Activated naive CD4-positive, alpha-beta T cell treated with anti-CD3 and anti-CD28 coated beads for 36 hours (primary cell): ENCODE measurements around the gene CNPY1. TPM values are rescaled to one million over a fixed set of nuclear protein-coding genes. Genes with fewer than 3 reads are reported as not detected.
A peak's percentile ranks its signal among the peaks of the same experiment; 100 is the strongest.

ENCODE experiments used
- CTCF ChIA-PET: fragments of 350-600 bp; sonication (Branson Sonifier 250); formaldehyde crosslinking; loops from one replicate; lab custom pipeline; 2021; ENCODE audit warnings: antibody characterized with exemption; lab: Charles Lee
- DNase-seq: peaks from one replicate; pipeline ENCODE4 v3.0.0-alpha.2; 2020
- H3K27ac Mint-ChIP-seq: one replicate; pipeline ENCODE4 v1.8.0; 2021; ENCODE audit warnings: mild to moderate bottlenecking, mixed read lengths
- H3K27me3 Mint-ChIP-seq: one replicate; pipeline ENCODE4 v1.8.0; 2021; ENCODE audit warnings: low read depth, mixed read lengths
- H3K36me3 Mint-ChIP-seq: one replicate; pipeline ENCODE4 v1.8.0; 2021; ENCODE audit warnings: low read depth, mixed read lengths
- H3K4me1 Mint-ChIP-seq: one replicate; pipeline ENCODE4 v1.8.0; 2021; ENCODE audit warnings: low read depth, mixed read lengths
- H3K4me3 Mint-ChIP-seq: one replicate; pipeline ENCODE4 v1.8.0; 2021; ENCODE audit warnings: mild to moderate bottlenecking, moderate library complexity, mixed read lengths
- H3K9me3 Mint-ChIP-seq: one replicate; pipeline ENCODE4 v1.8.0; 2021; ENCODE audit warnings: mixed read lengths
- intact Hi-C: fragments of 100-400 bp; cut with micrococcal nuclease; formaldehyde crosslinking; loops from one replicate; pipeline ENCODE4 v1.15.1; 2023
- total RNA-seq, 2 experiments: library from RNA; stranded (reverse); gene quantifications; one replicate each; pipeline ENCODE4 v1.2.3, GENCODE V29; 2021

The CNPY1 gene
- total RNA-seq, 2 experiments from 2014 or later: not detected

- Mint-ChIP-seq H3K27me3 (peaks cover 84% of the 10 kb centered on the region), H3K36me3 (no peaks in the 10 kb centered on the region), H3K9me3 (no peaks in the 10 kb centered on the region), H3K27ac (no peak overlapping the region), H3K4me1 (peaks cover 21% of the 10 kb centered on the region), H3K4me3 (no peak overlapping the region)
- CTCF ChIA-PET: no interaction called here
- intact Hi-C loops: loop anchor here (5.0 to 10.0 kb wide), 3 partner anchors 266 to 1544 kb away; partner anchors contain the start of genes MNX1 and SHH
- no peak for DNase-seq
Measured at GRCh38 chr7:155468785-155469148, 77.6 kb downstream of the CNPY1 start.

GRCh38 chr7:155467846-155468784 is 78.2 kb downstream of the CNPY1 start:
- intact Hi-C loops: loop anchor here (1.0 to 10.0 kb wide), 5 partner anchors 13 to 1544 kb away; partner anchors contain the start of genes MNX1 and SHH
- H3K4me3 Mint-ChIP-seq: no peak overlapping the region
- H3K36me3 Mint-ChIP-seq: no peaks in the 10 kb centered on the region
- H3K4me1 Mint-ChIP-seq: peaks cover 20% of the 10 kb centered on the region
- H3K27me3 Mint-ChIP-seq: peaks cover 84% of the 10 kb centered on the region
- no peak for DNase-seq
- H3K9me3 Mint-ChIP-seq: no peaks in the 10 kb centered on the region
- CTCF ChIA-PET: no interaction called here
- no peak overlapping the region for H3K27ac Mint-ChIP-seq

DNA sequence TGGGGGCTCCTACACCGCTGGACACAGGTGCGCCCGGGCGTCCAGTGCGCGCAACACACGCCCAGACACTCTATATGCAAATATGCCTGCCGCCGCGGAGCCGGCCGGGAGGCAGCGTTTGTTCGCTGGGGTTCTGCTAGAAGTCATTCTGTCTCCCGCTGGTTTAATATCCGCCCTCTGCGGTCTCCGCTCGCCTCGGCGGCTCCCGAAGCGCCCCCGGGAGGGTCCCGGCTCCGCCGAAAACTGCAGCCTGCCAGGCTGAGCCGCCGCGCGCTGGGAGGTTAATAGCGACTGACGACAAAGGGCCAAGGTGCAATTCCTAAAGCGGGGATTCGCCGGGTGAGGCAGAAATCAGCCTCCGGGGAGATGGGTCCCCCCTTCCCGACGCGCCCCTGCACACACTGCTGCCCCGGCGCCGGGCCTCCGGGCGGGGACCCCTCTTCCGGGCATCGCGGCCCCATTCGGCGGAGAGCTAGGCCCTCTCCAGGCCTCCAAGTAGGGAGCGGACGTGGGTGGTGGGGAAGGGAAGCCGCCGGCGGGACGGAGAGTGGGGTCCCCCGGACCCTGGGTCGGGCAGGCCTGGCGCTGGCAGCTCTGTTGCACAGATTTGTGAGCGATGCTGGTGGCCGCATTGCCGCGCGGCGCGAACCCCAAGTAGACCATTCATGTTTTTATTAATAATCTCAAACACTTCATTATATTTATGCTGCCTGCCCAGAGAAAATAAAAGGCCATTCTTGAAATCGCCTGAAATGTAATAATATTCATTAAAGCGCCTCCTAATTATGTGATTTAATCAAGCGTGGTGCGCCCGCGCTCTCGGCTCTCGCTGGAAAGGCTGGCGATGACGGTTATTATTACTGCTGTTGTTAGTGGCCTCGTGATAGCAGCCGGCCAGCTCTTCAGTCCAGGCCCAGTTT is 79.3 kb downstream of the CNPY1 start:
- Mint-ChIP-seq H3K4me1 (peaks cover 21% of the 10 kb centered on the region), H3K27me3 (peaks cover 80% of the 10 kb centered on the region)

GRCh38 chr7:155466142-155466813 is 80.1 kb downstream of the CNPY1 start:
- Mint-ChIP-seq H3K9me3 (no peaks in the 10 kb centered on the region), H3K27me3 (peaks cover 80% of the 10 kb centered on the region), H3K36me3 (no peaks in the 10 kb centered on the region), H3K4me1 (peaks cover 20% of the 10 kb centered on the region), H3K4me3 (no peak overlapping the region), H3K27ac (no peak overlapping the region)
- CTCF ChIA-PET: no interaction called here
- DNase-seq: no peak
- intact Hi-C loops: loop anchor here (1.0 to 10.0 kb wide), 5 partner anchors 14 to 1546 kb away; partner anchors contain the start of genes MNX1 and SHH

More for the DNA sequence above, 79.3 kb downstream of the CNPY1 start:
- H3K4me3 Mint-ChIP-seq: no peak overlapping the region
- no peak overlapping the region for H3K27ac Mint-ChIP-seq
- H3K9me3 Mint-ChIP-seq: no peaks in the 10 kb centered on the region
- CTCF ChIA-PET: no interaction called here
- intact Hi-C loops: loop anchor here (1.0 to 10.0 kb wide), 6 partner anchors 12 to 1545 kb away; partner anchors contain the start of genes MNX1 and SHH
- DNase-seq: peak; percentile 61
- H3K36me3 Mint-ChIP-seq: no peaks in the 10 kb centered on the region

GRCh38 chr7:155465761-155466141 is 80.6 kb downstream of the CNPY1 start:
- H3K36me3 Mint-ChIP-seq: no peaks in the 10 kb centered on the region
- intact Hi-C loops: loop anchor here (1.0 to 10.0 kb wide), 5 partner anchors 13 to 1547 kb away; partner anchors contain the start of genes MNX1 and SHH
- no peaks in the 10 kb centered on the region for H3K9me3 Mint-ChIP-seq
- no peak overlapping the region for H3K4me3 Mint-ChIP-seq
- H3K4me1 Mint-ChIP-seq: peaks cover 17% of the 10 kb centered on the region
- CTCF ChIA-PET: interaction anchor here (0.6 kb wide), 1 partner anchor 45 kb away, joined by 4 read pairs; no protein-coding TSS in a partner anchor
- no peak for DNase-seq
- H3K27me3 Mint-ChIP-seq: peaks cover 80% of the 10 kb centered on the region
- H3K27ac Mint-ChIP-seq: no peak overlapping the region

GRCh38 chr7:155464948-155465739 is 81.2 kb downstream of the CNPY1 start:
- CTCF ChIA-PET: interaction anchor here (0.6 kb wide), 1 partner anchor 45 kb away, joined by 4 read pairs; no protein-coding TSS in a partner anchor
- Mint-ChIP-seq H3K27ac (no peak overlapping the region), H3K36me3 (no peaks in the 10 kb centered on the region), H3K27me3 (peaks cover 81% of the 10 kb centered on the region), H3K4me1 (peaks cover 17% of the 10 kb centered on the region), H3K4me3 (no peak overlapping the region), H3K9me3 (no peaks in the 10 kb centered on the region)
- intact Hi-C loops: loop anchor here (5.0 to 10.0 kb wide), 3 partner anchors 270 to 1547 kb away; partner anchors contain the start of genes MNX1 and SHH
- no peak for DNase-seq

GRCh38 chr7:155464183-155464582 is 82.2 kb downstream of the CNPY1 start:
- CTCF ChIA-PET: no interaction called here
- H3K27me3 Mint-ChIP-seq: peaks cover 79% of the 10 kb centered on the region
- no peak overlapping the region for H3K27ac Mint-ChIP-seq
- H3K36me3 Mint-ChIP-seq: no peaks in the 10 kb centered on the region
- no peak for DNase-seq
- no peak overlapping the region for H3K4me3 Mint-ChIP-seq
- H3K4me1 Mint-ChIP-seq: peaks cover 19% of the 10 kb centered on the region
- intact Hi-C loops: loop anchor here (10.0 kb wide), 1 partner anchor 271 kb away; no protein-coding TSS in a partner anchor
- H3K9me3 Mint-ChIP-seq: no peaks in the 10 kb centered on the region

- CTCF ChIA-PET: interaction anchor here (0.6 kb wide), 1 partner anchor 49 kb away, joined by 3 read pairs; no protein-coding TSS in a partner anchor
Measured at GRCh38 chr7:155463114-155463811, 83.1 kb downstream of the CNPY1 start.

GRCh38 chr7:155462163-155462735 is 84.1 kb downstream of the CNPY1 start:
- intact Hi-C loops: loop anchor here (10.0 kb wide), 1 partner anchor 273 kb away; no protein-coding TSS in a partner anchor
- Mint-ChIP-seq H3K27me3 (peaks cover 70% of the 10 kb centered on the region), H3K4me1 (peaks cover 15% of the 10 kb centered on the region), H3K36me3 (no peaks in the 10 kb centered on the region), H3K27ac (no peak overlapping the region), H3K9me3 (no peaks in the 10 kb centered on the region), H3K4me3 (no peak overlapping the region)
- CTCF ChIA-PET: no interaction called here
- DNase-seq: no peak

More at GRCh38 chr7:155463114-155463811, 83.1 kb downstream of the CNPY1 start:
- DNase-seq: no peak
- Mint-ChIP-seq H3K27me3 (peaks cover 71% of the 10 kb centered on the region), H3K9me3 (no peaks in the 10 kb centered on the region), H3K4me3 (no peak overlapping the region), H3K4me1 (peaks cover 16% of the 10 kb centered on the region), H3K27ac (no peak overlapping the region), H3K36me3 (no peaks in the 10 kb centered on the region)
- intact Hi-C loops: loop anchor here (10.0 kb wide), 1 partner anchor 272 kb away; no protein-coding TSS in a partner anchor

- H3K4me3 Mint-ChIP-seq: no peak overlapping the region
- peaks cover 20% of the 10 kb centered on the region for H3K4me1 Mint-ChIP-seq
- no peak for DNase-seq
- CTCF ChIA-PET: interaction anchor here (1.1 kb wide), 1 partner anchor 71 kb away, joined by 3 read pairs; no protein-coding TSS in a partner anchor
- no peaks in the 10 kb centered on the region for H3K36me3 Mint-ChIP-seq
- H3K27me3 Mint-ChIP-seq: peaks cover 72% of the 10 kb centered on the region
- H3K9me3 Mint-ChIP-seq: no peaks in the 10 kb centered on the region
- H3K27ac Mint-ChIP-seq: no peak overlapping the region
- intact Hi-C loops: loop anchor here (10.0 kb wide), 1 partner anchor 273 kb away; no protein-coding TSS in a partner anchor
Measured at GRCh38 chr7:155461631-155462030, 84.7 kb downstream of the CNPY1 start.
